Inflammatory macrophage treated with lipopolysaccharide for 1 hour (primary cell): ENCODE data around the gene HMGA1.
"Not testable (repeated sequence)": the region's sequence is repeated elsewhere in the genome, so short reads cannot be mapped to it uniquely, and the experiment has no call there.

Source experiments
- DNase-seq, 2 donors: peaks; one replicate each; pipeline ENCODE4 v3.0.0-alpha.2; 2020 to 2022

The HMGA1 gene

GRCh38 chr6:34263484-34263883 lies 26.8 kb downstream of the HMGA1 start:
- not testable (repeated sequence) for DNase-seq

DNA sequence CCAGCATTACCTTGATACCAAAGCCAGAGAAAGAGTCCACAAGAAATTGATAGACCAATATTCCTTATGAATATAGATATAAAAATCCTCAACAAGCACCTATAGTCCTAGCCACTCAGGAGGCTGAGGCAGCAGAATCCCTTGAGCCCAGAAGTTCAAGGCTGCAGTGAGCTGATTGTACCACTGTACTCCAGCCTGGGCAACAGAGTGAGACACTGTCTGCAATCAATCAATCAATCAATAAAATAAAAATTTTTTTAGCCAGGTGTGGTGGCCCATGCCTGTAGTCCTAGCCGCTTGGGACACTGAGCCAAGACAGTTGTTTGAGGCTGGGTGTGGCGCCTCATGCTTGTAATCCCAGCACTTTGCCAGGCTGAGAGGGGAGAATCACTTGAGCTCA lies 31.1 kb downstream of the HMGA1 start:
- DNase-seq, result no peak

- not testable (repeated sequence) for DNase-seq
Measured at GRCh38 chr6:34269132-34269531, 32.5 kb downstream of the HMGA1 start.

DNA sequence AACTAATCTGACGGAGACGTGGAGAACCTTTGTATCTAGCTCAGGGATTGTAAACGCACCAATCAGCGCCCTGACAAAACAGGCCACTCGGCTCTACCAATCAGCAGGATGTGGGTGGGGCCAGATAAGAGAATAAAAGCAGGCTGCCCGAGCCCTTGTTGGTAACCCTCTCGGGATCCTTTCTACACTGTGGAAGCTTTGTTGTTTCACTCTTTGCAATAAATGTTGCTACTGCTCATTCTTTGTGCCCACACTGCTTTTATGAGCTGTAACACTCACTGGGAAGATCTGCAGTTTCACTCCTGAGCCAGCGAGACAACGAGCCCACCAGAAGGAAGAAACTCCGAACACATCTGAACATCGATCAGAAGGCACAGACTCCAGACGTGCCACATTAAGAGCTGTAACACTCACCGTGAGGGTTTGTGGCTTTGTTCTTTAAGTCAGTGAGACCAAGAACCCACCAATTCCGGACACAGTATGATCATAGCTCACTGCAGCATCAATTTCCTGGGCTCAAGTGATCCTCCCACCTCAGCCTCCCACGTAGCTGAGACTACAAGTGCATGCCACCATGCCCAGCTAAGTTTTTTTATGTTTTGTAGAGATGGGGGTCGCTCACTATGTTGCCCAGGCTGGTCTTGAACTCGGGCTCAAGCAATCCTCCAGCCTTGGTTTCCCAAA lies 33.1 kb downstream of the HMGA1 start:
- DNase-seq, result not testable (repeated sequence)

- DNase-seq, result peak; percentile 52 to 62
Measured at GRCh38 chr6:34272013-34272926, 35.6 kb downstream of the HMGA1 start.

GRCh38 chr6:34273242-34273805 lies 36.7 kb downstream of the HMGA1 start:
- DNase-seq, result peak; percentile 56 to 80

GRCh38 chr6:34274129-34274528 lies 37.5 kb downstream of the HMGA1 start:
- no peak for DNase-seq

- DNase-seq, result no peak
Measured at GRCh38 chr6:34275128-34275804, 38.6 kb downstream of the HMGA1 start.

GRCh38 chr6:34276191-34276590 lies 39.5 kb downstream of the HMGA1 start:
- no peak for DNase-seq

DNA sequence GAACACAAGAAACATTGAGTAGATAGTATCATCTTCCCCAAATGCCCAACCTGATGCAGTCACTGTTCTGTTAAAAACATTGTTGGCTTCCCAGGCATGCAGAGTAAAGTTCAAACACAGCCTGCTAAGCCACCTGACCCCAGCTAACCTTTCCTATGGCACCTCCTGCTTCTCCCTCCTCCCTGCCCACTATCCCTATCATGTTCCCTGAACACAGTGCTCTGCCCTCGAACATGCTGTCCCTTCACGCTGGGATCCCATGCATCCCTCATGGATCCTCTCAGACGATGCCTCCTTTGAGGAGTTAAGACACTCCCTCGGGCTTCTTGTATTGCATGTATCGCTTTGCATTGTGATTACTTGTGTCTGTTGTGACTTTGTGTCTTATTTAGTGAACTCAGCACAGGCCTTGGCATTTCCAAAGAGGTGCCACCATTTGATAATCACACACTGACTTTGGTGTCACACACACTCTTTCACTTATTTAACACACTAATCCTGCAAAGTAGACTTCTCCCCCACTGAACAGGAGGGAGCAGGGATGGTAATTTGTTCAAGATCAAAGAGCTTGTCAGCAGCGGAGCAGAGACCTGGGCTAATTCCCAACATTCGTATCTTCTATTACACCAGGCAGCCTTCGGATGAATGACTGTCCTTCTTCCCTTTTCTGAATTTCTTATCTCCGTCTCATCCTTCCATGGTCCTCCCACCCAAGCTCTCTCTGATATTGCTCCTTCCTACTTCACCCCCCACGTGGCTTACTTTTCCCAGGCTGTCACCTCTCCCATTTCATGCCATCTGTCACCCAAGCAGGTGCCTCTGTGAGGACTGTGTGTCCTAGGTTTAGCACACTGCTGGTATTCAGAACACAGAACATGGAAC lies 40.4 kb downstream of the HMGA1 start:
- no peak for DNase-seq

DNA sequence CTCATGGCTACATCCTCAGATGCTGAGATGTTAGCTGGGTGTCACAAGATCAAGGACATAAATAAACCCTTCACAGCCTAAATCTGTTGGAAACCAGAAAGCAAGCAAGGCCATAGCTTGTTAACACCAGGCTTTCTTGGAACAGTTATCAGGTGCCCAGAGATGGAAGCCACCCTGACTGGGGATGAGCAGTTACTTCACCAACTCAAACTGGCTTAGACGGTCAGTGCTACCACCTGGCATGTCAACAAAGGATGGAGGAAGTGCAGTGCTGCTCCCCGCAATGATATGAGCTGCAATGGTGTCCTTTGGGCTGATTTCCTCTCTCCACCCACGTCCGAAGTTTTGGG lies 41.1 kb downstream of the HMGA1 start:
- DNase-seq, result no peak

GRCh38 chr6:34278833-34279232 lies 42.2 kb downstream of the HMGA1 start:
- DNase-seq, result no peak

DNA sequence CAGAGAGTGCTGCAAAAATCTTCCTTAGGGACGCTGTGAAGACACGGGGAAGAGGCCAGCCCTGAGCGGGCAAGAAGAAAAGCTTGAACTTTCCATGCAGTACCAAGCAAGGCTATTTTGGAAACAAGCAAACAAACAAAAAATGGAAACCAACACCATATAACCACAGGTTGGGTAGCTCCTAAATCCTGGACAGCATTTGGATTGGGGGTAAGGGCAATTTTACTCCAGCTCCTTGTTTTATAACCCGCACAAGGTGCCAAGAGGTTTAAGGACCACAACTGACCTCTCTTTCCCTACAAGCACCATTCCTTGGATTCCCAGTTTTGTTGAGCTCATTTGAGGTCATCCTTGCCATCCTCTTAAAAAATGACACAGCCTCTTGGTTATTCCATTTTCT lies 43.5 kb downstream of the HMGA1 start:
- no peak for DNase-seq

GRCh38 chr6:34281702-34282334 lies 45.1 kb downstream of the HMGA1 start:
- DNase-seq, result no peak

- peak; percentile 81 to 92 for DNase-seq
Measured at GRCh38 chr6:34284563-34285447, 48.1 kb downstream of the HMGA1 start.

DNA sequence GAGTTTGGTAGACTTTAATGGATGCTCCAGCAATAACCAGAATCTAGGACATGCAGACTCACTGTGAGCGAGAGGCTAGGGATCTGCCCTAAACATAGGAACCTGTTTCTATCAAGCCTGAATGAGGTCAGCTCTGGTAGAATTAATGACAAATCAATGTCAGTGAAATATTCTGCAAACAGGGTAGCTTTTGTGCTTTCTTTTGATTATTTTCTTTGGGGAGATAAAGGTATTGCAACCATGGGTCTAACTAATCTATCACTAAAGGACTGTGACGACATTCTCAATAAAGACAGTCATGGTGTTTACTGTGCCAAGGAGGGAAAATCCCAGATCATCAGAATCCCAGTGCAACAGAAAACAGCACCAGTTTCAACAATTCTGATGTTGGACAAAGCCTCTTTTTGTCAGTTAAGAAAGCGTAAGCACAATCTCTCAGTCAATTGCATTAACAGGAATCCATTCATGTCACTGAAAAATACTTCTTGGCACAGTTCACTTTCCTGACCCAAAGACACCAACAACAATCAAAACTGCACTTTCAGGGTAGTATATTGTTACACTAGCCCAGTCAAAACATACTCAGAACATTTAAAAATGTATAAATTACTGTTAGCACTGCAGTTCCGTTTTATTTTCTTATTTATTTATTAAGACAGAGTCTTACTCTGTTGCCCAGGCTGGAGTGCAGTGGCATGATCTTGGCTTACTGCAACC lies 48.9 kb downstream of the HMGA1 start:
- peak; percentile 36 to 55 for DNase-seq

DNA sequence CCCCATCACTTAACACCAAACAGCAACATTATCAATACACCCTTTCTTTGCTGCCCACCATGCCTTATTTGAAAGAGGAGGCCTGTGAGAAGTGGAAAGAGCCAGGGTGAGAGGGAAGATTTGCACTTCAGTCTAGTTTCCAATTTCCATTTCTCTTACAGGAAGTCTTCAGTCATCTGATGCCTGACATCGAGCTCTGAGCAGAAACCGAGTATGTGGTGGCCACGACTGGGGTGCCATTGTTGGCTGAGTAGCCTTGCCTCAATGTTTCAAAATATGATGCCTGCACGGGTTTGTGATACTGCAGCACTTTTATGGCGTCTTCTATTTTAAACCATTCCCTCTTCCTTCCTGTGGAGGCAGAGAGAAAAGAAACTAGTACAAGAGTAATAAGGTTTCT lies 51.9 kb downstream of the HMGA1 start:
- DNase-seq, result peak; percentile 35 to 38

DNA sequence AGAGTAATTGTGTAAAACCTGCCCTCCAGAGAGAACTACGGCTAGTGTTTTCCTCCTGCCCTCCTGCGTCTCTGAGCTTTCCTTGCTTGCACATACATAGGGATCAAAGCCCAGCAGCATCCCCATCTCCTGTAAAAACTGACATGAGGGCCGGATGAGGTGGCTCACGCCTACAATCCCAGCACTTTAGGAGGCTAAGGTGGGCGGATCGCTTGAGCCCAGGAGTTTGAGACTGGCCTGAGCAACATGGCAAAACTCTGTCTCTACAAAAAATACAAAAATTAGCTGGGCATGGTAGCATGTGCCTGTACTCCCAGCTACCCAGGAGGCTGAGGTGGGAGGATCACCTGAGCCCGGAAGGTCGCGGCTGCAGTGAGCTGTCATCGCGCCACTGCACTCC lies 52.5 kb downstream of the HMGA1 start:
- DNase-seq, result no peak

GRCh38 chr6:34292954-34293353 lies 56.3 kb downstream of the HMGA1 start:
- no peak for DNase-seq

- no peak for DNase-seq
Measured at GRCh38 chr6:34295721-34296120, 59.0 kb downstream of the HMGA1 start.
